Gastrocnemius medialis (tissue), 4 donors: ENCODE results near the gene PIN4.

Experiments
- CTCF ChIP-seq, 5 experiments: fragments of 450-650 bp in 3 of 5; fragments of 200-600 bp in 2 of 5; sonication (generic) in 2 of 5; IDR thresholded peaks in 4 of 5; conservative IDR thresholded peaks in 1 of 5; 1 replicate in 4 of 5; 2 replicates in 1 of 5; pipeline ENCODE4 v1.5.1; 2016 to 2019; ENCODE audit warnings: antibody characterized with exemption in 5 of 5, mild to moderate bottlenecking in 3 of 5, moderate library complexity in 3 of 5
- POLR2A ChIP-seq, 2 donors: fragments of 450-650 bp; IDR thresholded peaks; one replicate each; pipeline ENCODE4 v1.6.1; 2017; ENCODE audit warnings: antibody characterized with exemption in 2 of 2, mild to moderate bottlenecking in 2 of 2, moderate library complexity in 2 of 2

GRCh38 chrX:72141372-72142004 lies 40.1 kb upstream of the PIN4 start:
- TF ChIP-seq CTCF (IDR thresholded peaks at IDR 0.05 in 4 of 5, conservative IDR thresholded peaks at IDR 0.05 in 1 of 5) (no peak), POLR2A (IDR thresholded peaks at IDR 0.05) (no peak)
